Retinal pigment epithelial cell (primary cell): ENCODE results near the gene GLRA1.

Experiments
- DNase-seq: peaks from one replicate; pipeline ENCODE4 v3.0.0-alpha.2; 2010; ENCODE audit warnings: low read depth
- H3K4me3 ChIP-seq: 2 replicates; pipeline ENCODE4 v1.5.1; 2011; ENCODE audit warnings: mild to moderate bottlenecking, low read length, control low read depth, moderate library complexity
- TF ChIP-seq, protein P1 (sequence below): conservative IDR thresholded peaks from 2 replicates; pipeline ENCODE4 v1.5.1; 2011; ENCODE audit warnings: low read depth, low read length, control low read depth, inconsistent platforms

The GLRA1 gene

DNA sequence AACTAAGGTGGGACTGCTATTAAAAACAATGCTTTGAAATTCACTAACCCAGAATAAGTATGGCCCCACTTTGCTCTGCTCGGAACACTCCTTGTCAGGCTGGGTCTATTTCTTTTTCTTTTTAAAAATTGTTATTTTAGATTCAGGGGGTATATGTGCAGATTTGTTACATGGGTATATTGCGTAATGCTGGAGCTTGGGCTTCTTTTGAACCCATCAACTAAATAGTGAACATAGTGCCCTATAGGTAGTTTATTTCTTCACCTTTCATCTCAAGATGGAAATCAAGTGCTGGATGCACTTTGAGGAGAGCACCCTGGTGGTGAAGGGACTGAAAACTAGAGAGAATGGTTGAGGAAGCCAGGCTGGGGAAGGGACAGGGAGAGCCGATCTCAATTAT lies 51.0 kb downstream of the GLRA1 start:
- H3K4me3 ChIP-seq, result no peak overlapping the region
- DNase-seq, result no peak
- TF ChIP-seq, protein P1, sequence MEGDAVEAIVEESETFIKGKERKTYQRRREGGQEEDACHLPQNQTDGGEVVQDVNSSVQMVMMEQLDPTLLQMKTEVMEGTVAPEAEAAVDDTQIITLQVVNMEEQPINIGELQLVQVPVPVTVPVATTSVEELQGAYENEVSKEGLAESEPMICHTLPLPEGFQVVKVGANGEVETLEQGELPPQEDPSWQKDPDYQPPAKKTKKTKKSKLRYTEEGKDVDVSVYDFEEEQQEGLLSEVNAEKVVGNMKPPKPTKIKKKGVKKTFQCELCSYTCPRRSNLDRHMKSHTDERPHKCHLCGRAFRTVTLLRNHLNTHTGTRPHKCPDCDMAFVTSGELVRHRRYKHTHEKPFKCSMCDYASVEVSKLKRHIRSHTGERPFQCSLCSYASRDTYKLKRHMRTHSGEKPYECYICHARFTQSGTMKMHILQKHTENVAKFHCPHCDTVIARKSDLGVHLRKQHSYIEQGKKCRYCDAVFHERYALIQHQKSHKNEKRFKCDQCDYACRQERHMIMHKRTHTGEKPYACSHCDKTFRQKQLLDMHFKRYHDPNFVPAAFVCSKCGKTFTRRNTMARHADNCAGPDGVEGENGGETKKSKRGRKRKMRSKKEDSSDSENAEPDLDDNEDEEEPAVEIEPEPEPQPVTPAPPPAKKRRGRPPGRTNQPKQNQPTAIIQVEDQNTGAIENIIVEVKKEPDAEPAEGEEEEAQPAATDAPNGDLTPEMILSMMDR, result no peak

DNA sequence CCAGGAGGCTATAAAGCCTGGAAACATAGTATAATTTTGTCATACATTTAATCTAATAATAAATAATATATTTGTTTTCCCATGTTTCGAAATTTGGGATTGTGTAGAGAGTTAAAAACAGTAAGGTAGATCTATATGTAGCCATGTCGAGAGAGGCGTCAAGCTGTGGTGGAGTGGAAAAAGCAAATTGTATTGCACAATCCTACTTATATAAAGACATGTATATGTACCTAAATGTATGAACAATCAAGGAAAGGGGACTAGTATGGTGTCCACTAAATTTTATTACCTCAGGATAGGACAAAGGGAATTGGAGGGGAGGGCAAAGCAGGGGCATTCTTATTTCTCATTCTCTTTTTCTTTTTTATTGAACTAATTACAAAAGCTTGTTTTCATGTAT lies 52.0 kb downstream of the GLRA1 start:
- DNase-seq, result no peak
- H3K4me3 ChIP-seq, result no peak overlapping the region
- TF ChIP-seq, protein P1, result no peak

DNA sequence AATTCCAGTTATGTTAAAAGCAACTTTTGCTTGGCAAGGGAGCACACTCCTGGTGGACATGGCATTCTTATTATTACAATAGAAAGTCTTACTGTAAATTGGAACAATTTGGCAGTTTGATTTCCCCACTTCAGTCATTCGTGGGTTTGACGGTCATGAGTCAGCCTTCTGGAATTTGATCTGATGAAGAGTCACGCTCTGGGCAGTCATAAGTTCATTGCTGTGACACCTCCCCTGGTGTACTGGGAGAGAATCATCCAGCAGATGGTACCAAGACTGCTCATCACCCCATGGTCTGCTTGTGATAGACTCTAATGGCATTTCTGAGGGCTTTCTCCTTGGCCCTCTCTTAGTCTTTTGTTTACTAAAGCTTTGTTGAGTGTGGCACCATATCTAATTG lies 53.8 kb downstream of the GLRA1 start:
- DNase-seq, result peak; percentile 35
- H3K4me3 ChIP-seq, result no peak overlapping the region
- TF ChIP-seq, protein P1, result no peak

GRCh38 chr5:151870271-151870670 lies 54.4 kb downstream of the GLRA1 start:
- TF ChIP-seq, protein P1, result no peak
- no peak for DNase-seq

GRCh38 chr5:151869843-151870242 lies 54.8 kb downstream of the GLRA1 start:
- DNase-seq, result no peak
- H3K4me3 ChIP-seq, result no peak overlapping the region
- TF ChIP-seq, protein P1, result no peak

More at GRCh38 chr5:151870271-151870670, 54.4 kb downstream of the GLRA1 start:
- no peak overlapping the region for H3K4me3 ChIP-seq

GRCh38 chr5:151868451-151868850 lies 56.2 kb downstream of the GLRA1 start:
- H3K4me3 ChIP-seq, result no peak overlapping the region
- TF ChIP-seq, protein P1, result no peak
- no peak for DNase-seq

DNA sequence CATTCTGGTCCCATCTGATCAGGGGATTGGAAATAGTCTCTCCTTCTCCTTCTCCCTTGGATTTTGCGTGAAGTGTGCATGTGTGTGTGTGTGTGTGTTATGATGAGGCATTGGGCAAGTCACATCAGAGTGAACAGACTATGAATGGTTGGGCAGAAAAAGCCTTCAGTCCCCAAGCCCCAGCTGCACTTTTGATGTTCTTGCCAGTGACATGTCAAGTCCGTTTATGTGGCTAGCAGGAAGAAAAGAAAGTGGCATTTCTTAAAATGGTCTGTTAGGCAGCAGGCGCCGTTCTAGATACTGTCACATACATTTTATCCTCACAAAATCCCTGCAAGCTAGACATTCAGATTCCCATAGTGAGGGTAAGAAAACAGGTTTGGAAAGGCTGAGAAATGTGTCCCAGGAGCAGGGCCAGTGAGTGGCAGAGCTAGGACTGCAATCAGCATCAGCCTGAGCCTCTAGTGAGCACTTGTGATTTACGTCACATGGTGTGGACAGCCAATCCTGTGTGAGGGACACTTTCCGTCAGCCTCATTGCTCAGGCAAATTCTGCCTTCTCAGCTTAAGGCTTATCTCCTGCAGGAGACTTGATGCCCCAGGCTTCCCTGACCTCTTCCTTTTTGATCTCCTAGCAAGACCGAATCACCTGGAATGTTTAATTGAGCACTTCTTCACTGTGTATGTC lies 60.4 kb downstream of the GLRA1 start:
- no peak overlapping the region for H3K4me3 ChIP-seq
- TF ChIP-seq, protein P1, result no peak
- DNase-seq, result no peak
